Fibroblast of upper back skin (primary cell): Measurements from ENCODE around the gene SPATA24.
"Not testable (repeated sequence)": the region's sequence is repeated elsewhere in the genome, so short reads cannot be mapped to it uniquely, and the experiment has no call there.

Experiments
- DNase-seq: peaks from one replicate; pipeline ENCODE4 v3.0.0-alpha.2; 2013

SPATA24 gene

GRCh38 chr5:139403787-139404483, at the start of gene SPATA24:
Gene SPATA24 (minus strand): TSS chr5:139404089. CDS start chr5:139404060, 29 bp downstream.
- DNase-seq, result peak; percentile 98

- DNase-seq, result no peak
These were observed 48.2 kb upstream of the SPATA24 start for GRCh38 chr5:139451878-139452660.

- no peak for DNase-seq
These were observed 47.3 kb upstream of the SPATA24 start for GRCh38 chr5:139451176-139451575.

GRCh38 chr5:139446956-139447779, 43.3 kb upstream of the SPATA24 start:
- peak; percentile 51 for DNase-seq

GRCh38 chr5:139445325-139446170, 41.7 kb upstream of the SPATA24 start:
- DNase-seq, result peak; percentile 92

- peak; percentile 96 for DNase-seq
These were observed 40.1 kb upstream of the SPATA24 start for GRCh38 chr5:139443831-139444453.

- not testable (repeated sequence) for DNase-seq
These were observed 36.5 kb upstream of the SPATA24 start for GRCh38 chr5:139440416-139440815.

GRCh38 chr5:139439013-139439903, 35.4 kb upstream of the SPATA24 start, which contains the start of gene DNAJC18:
Gene DNAJC18 (minus strand): TSS chr5:139439525. CDS start chr5:139439445, 80 bp downstream.
- DNase-seq, result peak; percentile 91

- DNase-seq, result no peak
These were observed 34.8 kb upstream of the SPATA24 start for GRCh38 chr5:139438707-139439012.

GRCh38 chr5:139435676-139436075, 31.8 kb upstream of the SPATA24 start:
- no peak for DNase-seq

GRCh38 chr5:139431706-139432105, 27.8 kb upstream of the SPATA24 start:
- DNase-seq, result no peak

GRCh38 chr5:139430015-139430414, 26.1 kb upstream of the SPATA24 start:
- DNase-seq, result no peak

GRCh38 chr5:139426203-139426885, 22.5 kb upstream of the SPATA24 start:
- peak; percentile 80 for DNase-seq

GRCh38 chr5:139425497-139425896, 21.6 kb upstream of the SPATA24 start:
- DNase-seq, result no peak

GRCh38 chr5:139422307-139422893, 18.5 kb upstream of the SPATA24 start:
- DNase-seq, result peak; percentile 72

GRCh38 chr5:139419226-139420192, 15.6 kb upstream of the SPATA24 start:
- DNase-seq, result no peak

- no peak for DNase-seq
These were observed 14.9 kb upstream of the SPATA24 start for GRCh38 chr5:139418793-139419192.

GRCh38 chr5:139417214-139417613, 13.3 kb upstream of the SPATA24 start:
- DNase-seq, result no peak

- DNase-seq, result no peak
These were observed 12.8 kb upstream of the SPATA24 start for GRCh38 chr5:139416651-139417050.
